ENCODE results near the gene TMEM167A.
"Not testable (repeated sequence)": the region's sequence is repeated elsewhere in the genome, so short reads cannot be mapped to it uniquely, and the experiment has no call there.

The TMEM167A gene

DNA sequence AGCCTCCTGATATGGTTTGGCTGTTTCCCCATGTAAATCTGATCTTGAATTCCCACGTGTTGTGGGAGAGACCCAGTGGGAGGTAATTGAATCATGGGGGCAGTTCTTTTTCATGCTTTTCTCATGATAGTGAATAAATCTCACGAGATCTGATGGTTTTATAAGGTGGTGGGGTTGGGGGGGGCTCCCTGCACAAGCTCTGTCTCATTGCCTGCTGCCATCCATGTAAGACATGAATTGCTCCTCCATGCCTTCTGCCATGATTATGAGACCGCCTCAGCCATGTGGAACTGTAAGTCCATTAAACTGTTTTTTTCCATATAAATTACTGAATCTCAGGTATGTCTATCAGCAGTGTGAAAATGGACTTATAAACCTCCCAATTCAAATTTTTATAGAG, 13.0 kb upstream of the TMEM167A start:
- no peak for DNase-seq (ENCODE audit: low read depth, low spot score)

DNA sequence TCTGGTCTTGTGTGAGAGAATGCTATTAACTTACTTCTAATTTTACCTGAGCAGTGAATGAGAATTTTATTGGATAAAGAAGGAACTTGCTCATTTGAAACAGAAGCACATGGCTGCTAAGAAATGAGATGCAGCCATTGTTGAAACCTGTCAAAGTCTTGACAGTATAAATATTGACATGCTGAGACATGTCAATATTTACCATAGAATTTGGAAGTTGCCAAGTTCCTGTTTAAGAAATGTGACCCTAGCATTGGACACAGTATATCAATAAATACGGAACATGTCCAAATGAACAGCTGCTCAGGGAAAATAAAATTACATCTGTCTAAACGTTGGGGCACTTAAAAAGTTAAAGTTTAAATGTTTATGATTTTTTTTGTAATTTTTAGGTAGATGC, 7.9 kb upstream of the TMEM167A start:
- no peak for DNase-seq (ENCODE audit: low read depth, low spot score)

DNA sequence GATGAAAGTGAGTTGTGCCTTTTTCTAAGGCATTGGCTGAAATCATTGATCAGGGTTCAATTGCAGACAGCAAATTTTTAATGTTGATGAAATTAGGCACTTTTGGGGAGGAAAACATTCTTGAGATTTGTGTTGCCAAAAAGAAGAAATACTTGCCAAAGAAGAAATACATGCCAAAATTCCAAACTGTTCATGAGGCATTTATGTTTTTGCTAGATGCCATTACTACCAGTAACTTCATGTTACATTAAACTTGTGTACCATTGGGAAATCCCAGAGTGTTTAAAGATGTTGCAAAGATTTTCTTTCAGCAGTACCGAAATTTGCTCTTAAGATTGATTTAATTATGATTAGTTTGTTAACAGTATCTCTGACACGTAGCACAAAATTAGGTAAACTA, 7.1 kb upstream of the TMEM167A start:
- no peak for DNase-seq (ENCODE audit: low read depth, low spot score)

DNA sequence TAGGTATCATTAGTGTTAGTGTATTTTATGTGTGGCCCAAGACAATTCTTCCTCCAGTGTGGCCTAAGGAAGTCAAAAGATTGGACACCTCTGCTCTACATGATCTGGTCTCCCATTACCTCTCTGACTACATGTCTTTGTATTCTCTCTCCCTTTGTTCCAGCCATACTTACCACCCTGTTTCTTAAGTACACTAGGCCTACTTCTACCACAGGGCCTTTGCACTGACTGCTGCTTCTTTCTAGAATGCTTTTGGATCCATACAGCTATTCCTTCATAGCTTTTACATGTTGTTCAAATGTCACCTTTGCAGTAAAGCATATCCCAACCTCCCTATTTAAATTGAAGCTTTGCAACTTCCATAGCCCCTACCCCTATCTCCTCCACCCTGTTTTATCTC, 5.6 kb upstream of the TMEM167A start:
- no peak for DNase-seq (ENCODE audit: low read depth, low spot score)

DNA sequence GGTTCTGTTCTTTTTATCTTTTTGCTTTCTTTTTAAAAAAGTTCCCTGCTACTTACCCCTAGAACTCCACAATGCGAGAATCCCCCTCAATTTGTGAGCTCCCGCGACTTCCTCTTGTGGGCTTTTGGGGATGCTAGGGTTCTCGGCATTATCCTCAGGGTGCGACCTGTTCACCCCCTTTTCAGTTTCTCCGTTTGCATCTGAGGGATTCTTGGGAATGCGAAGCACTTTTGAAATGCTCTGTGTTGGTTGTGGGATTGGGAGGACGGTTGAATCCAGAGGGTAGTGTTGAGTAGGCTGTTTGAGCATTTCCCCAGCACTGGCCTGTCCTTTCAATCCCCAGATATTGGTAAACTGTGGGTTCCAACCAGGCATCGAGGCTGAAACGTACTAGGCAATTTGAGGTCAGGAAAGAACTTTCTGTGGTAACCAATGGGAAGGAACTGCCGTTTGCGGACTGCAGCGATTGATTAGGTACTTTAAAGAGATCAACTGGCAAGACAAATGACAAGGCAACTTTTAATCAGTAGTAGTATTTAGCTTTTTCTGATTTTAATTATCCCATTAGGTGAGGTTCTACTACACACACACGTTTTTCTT, 568 bp upstream of the TMEM167A start:
- no peak for DNase-seq (ENCODE audit: low read depth, low spot score)

DNA sequence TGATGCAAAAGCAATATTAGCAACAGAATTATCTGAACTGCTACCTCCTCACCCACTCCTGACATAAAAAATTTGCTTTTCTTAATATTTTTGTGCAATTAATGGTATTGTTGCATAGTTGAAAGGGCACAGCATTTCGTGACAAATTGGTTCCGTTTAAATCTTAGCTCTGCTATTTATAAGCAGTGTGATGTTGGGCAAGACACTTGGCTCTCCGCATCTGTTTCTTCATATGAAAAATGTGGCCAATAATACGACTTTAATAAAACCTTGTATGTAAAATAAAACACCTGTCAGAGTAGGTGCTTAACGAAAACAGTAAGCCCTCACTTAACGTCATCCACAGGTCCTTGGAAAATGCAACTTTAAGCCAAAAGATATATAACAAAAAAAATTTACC, 4.2 kb downstream of the TMEM167A start:
- no peak for DNase-seq (ENCODE audit: low read depth, low spot score)

GRCh38 chr5:83071286-83072051, 5.7 kb downstream of the TMEM167A start:
- DNase-seq (ENCODE audit: low read depth, low spot score) = no peak

- DNase-seq (ENCODE audit: low read depth, low spot score) = no peak
Measured at GRCh38 chr5:83069096-83069799, 7.9 kb downstream of the TMEM167A start.

GRCh38 chr5:83067377-83067776, 9.8 kb downstream of the TMEM167A start:
- not testable (repeated sequence) for DNase-seq (ENCODE audit: low read depth, low spot score)

- DNase-seq (ENCODE audit: low read depth, low spot score) = no peak
Measured at GRCh38 chr5:83066548-83067110, 10.6 kb downstream of the TMEM167A start.

DNA sequence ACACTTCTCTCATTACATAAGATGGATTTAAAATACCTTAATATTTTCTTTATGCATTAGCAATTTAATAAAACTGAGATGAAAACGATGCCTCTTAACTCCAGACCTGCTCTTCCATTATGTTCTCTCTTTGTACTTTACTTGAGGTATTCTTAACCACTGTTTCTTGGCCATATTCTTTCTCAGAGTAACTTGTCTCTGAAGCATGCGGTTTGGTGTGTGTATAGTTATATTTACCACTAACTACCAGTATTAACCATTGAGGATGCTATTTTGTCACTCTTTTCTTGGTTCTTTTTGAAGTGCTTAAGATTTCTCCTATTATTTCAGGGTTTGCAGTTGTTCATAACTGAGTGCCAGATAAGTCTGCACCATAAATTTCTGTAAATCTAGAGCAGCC, 17.9 kb downstream of the TMEM167A start:
- DNase-seq (ENCODE audit: low read depth, low spot score) = no peak

GRCh38 chr5:83058726-83059125, 18.5 kb downstream of the TMEM167A start:
- no peak for DNase-seq (ENCODE audit: low read depth, low spot score)

DNA sequence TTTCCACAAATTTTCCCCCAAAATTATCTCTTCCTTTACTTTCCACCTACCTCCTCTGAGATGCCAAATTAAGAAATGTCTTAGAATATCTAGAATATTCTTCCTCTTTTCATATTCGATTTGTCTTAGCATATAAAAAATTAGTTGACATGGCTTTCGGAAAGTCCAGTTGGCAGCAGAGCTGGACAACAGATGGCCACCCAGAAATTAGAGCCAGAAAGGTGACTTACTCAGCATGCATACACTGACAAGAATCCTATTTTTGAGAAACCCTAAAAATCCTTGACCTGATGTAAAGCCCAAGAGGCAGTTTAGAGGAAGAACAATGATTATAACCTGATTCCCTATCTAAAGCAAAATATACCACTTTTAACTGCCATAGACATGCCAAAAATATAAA, 22.0 kb downstream of the TMEM167A start:
- no peak for DNase-seq (ENCODE audit: low read depth, low spot score)

- DNase-seq (ENCODE audit: low read depth, low spot score) = no peak
Measured at GRCh38 chr5:83050723-83051340, 26.4 kb downstream of the TMEM167A start.

DNA sequence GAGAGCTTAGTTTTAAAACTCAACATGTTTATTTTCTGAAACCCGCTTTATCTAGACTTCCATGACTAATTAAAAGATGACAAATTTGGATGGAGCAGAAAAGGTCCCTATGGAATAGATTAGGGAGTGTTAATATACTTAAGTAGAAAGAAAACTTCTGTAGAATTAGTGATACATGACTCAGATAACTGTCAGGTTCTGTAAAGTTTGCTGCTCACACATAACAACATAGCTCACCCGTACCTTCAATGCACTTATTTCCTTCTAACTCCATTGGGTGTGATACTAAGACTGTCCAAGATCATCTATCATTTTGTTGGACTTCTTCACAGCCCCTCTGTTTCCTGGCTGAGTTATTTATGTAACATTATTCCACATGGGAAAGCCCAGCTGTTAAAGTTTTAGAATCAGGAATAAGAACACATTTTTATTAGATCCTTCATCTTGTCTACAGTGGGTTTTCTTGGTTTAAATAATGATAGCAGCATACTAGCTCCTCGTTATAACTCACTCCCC, 27.8 kb downstream of the TMEM167A start:
- no peak for DNase-seq (ENCODE audit: low read depth, low spot score)

DNA sequence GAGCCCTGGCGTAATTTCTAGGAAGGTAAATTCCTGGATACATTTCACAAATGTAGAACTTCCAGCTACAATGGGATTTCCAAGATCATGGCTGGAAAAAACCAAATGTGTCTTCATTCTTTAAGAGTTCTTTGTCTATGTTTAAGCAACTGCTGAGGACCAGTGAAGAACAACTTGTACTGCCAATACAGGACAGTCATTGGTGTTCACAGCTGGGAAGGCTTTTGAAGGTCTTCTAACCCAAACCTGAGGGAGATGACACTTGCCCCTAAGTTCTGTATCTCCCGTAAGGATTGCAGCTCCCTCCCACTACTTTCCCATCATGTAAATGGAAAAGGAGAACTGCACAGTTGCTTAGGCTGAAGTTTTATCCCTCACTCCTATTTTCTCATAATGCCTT, 28.4 kb downstream of the TMEM167A start:
- no peak for DNase-seq (ENCODE audit: low read depth, low spot score)

DNA sequence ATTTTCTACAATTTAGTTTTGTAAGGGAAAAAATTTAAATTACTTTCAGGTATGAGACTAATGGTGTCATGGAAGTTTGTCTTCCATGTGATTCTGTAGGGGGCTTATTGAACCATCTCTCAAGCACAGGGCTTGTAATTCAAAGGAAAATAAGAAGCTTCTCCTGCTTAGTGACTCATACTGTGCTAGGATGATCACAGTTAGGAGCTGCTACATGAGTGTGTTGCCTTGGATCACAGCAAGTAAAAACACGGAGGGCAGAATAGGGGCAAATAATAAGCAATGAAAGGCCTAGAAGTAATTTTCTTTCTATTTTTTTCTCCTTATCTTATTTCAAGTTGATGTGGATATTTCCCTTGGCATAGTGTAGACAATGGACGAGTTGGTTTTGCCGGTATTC, 28.9 kb downstream of the TMEM167A start:
- DNase-seq (ENCODE audit: low read depth, low spot score) = no peak

DNA sequence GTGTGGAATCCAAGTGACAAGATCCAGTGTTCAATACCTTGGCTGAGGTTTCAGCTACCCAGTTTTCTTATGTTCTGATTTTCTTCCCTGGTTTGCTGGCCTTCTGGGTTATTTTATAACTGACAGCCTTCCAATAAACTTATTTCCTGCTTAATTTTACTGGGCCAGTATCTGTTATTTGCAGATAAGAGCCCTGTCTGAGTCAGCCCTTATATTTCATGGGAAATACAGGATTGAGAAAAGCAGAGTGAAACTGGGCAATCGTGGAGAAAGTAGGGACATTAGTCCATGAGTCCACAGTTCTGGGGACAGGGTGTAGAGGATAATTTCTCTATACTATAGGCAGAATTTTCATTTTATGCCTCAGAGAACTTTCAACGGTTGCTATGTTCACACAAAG, 32.3 kb downstream of the TMEM167A start:
- DNase-seq (ENCODE audit: low read depth, low spot score) = no peak

DNA sequence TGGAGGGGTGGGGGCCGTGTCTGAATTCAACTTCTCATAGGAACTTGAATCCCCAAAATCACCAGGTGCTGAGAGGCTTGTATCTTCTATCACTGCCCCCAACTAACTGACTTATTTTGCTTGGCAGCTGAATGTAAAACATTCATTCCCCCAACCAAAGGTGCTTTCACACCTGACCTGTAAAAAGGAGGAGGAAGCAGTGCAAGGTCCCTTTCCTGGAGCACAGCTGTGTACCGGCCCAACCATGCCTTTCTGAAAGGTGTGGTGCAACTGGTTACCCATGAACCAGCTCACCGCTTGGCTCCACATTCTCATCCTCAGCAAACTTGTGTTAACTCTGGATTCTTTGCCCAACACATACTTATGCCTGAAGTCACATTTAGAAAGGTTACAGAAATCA, 34.7 kb downstream of the TMEM167A start:
- DNase-seq (ENCODE audit: low read depth, low spot score) = no peak

GRCh38 chr5:83038924-83039323, 38.3 kb downstream of the TMEM167A start:
- no peak for DNase-seq (ENCODE audit: low read depth, low spot score)

DNA sequence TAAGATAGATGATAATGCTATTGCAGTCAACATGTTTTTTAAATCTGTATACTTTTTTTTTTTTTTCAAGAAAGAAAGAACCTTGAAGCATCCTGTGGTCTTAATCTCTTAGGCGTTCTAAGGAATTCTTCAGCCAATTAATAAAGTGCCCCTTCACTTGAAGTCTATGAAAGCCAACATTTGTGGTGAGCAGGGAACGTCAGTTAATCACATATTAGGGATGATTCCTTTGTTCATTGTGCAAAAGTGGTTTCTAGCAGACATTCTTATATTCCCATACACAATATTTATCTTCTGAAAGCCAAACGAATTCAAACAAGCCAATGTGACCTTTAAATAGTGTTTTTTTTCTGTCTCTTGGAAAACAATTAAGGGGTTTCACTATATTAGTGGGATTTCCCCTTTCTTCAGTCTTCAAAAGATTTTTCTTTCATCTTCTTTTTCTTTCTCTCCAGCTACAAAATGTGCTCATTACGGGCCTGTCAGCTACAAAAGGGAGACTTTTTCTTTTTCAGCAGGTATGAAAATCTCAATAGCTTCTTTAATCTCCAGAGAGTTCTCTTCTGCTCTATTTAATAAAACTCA, 40.1 kb downstream of the TMEM167A start:
- no peak for DNase-seq (ENCODE audit: low read depth, low spot score)
